ENCODE data around the gene ZSCAN9.

ZSCAN9 gene

GRCh38 chr6:28258877-28259777, 34.1 kb downstream of the ZSCAN9 start, which contains the start of gene NKAPL:
NKAPL (plus strand) TSS chr6:28259297; CDS start chr6:28259372, 75 bp downstream.
- in situ Hi-C loops (cut with MboI; ENCODE audit: low pct_unique_long_range_greater_than_20kb, low sequenced_read_pairs), result no loop called here
- no peak for DNase-seq

DNA sequence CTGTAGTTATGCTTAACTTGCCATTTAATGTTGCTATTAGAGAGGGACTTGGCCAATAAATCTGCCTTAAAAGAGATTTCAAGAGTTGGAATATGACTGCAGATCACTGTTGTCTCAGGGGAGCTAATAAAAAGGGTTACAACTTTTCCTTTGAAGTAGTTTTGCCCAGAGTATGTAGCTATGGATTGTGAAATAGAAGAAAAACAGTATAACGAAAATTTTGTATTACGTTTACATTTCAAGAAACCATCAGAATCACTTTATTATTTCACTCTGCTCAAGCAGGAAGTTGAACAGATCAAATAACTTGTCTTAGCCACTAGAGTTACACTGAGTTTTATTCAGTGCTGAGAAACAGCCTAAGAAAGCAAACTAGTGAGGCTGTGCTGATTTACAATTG, 38.8 kb downstream of the ZSCAN9 start:
- DNase-seq, result no peak
- in situ Hi-C loops (cut with MboI; ENCODE audit: low pct_unique_long_range_greater_than_20kb, low sequenced_read_pairs), result no loop called here

DNA sequence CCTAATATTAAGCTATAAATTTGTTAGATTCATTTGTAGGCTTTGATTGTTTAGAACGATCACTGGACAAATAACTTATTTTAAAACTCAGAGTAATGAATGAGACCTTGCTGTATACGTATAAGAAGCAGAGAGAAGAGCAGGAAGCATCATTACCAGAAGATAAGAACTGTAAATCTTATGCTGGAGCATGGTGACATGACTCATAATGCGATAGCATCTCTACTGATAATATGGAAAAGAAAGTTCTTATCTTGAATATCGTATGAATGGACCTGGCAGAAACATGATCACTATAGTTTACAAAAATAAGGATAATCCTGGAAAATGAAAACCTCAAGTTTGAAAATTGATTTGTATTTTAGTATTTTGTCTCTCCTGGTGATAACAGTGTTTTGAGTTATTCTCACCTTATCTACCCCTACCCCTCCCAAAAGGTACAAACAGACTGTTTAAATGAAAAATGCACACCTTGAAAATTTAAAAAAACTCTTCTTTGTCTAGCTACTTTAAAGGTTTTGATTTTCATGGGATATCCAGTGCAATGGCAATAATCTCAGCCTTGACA, 39.8 kb downstream of the ZSCAN9 start:
- no peak for DNase-seq
- in situ Hi-C loops (cut with MboI; ENCODE audit: low pct_unique_long_range_greater_than_20kb, low sequenced_read_pairs), result no loop called here

DNA sequence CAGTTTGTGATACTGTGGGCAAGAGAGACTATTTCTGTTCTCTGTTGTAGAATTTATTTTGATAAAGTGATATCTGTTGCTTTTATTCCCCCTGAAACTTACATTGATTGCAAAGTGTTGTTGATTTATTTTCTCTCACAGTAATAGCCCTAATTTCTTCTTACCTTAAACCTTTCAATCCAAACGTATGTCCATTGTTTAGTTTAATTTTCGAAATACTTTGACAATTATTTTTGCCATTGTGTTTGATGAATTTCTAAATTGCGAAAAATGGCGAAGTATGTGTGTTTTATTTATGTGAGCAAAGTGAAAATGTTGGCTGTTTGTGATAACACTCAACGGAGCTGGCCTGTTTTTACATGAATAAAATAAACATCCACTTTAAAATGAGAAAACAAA, 41.5 kb downstream of the ZSCAN9 start:
- in situ Hi-C loops (cut with MboI; ENCODE audit: low pct_unique_long_range_greater_than_20kb, low sequenced_read_pairs), result no loop called here
- DNase-seq, result no peak

DNA sequence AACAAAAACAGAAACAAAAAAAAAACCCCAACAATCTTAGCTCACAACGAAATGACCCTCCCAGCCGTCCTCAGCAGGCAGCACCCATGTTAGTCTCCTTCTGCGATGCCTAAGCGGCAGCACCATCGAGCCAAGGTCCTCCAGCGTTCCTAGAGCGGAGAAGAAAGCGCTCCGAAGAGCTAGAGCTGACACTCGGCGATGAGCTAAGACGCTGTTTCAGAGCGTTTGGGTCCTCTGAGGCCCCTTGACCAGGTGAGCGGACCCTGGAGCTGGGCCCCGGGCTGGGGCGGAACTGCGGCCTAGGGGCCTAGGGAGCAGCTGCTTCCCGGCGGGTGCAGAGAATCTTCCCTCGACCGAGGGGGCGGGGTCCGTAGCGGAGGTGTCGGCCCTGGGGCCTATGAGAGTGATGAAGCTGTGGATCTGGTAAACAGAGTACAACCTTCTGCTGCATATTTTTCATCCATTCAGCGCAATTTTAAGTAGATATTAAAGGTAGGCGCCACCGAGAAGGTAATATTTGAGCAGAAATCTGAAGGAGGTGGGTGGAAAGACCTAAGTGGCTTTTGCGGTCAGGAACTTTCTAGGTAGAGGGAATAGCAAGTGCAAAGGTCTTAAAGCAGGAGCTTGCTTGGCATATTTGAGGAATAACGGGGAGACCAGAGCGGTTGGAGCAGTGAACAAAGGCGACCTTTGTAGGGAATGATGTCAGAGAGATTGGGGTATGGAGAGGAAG, 42.1 kb downstream of the ZSCAN9 start, which contains the start of gene ZSCAN26:
Gene ZSCAN26 (plus strand): TSS at position 182 of the 733 bp plus-strand sequence. CDS start 4,777 bp downstream, outside the sequence.
- DNase-seq, result peak; percentile 92
- in situ Hi-C loops (cut with MboI; ENCODE audit: low pct_unique_long_range_greater_than_20kb, low sequenced_read_pairs), result no loop called here

DNA sequence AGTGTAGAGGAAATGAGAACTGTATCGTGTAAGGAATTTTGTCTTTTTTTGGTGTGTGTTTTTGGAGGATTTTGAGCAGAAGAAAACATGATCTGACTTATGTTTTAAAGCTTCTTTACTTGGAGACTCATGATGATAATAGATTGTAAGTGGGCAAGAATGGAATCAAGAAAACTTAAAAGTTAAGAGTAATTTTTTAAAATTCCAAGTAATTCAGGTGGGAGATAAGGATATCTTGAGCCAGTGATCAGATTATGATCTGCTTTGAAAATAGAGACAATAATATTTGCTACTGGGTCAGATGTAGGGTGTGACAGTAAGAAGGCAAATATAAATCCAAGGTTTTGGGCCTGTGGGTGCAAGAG, 42.6 kb downstream of the ZSCAN9 start:
- DNase-seq, result no peak
- in situ Hi-C loops (cut with MboI; ENCODE audit: low pct_unique_long_range_greater_than_20kb, low sequenced_read_pairs), result no loop called here

- in situ Hi-C loops (cut with MboI; ENCODE audit: low pct_unique_long_range_greater_than_20kb, low sequenced_read_pairs), result no loop called here
- DNase-seq, result no peak
Measured at GRCh38 chr6:28269492-28269891, 44.4 kb downstream of the ZSCAN9 start.

DNA sequence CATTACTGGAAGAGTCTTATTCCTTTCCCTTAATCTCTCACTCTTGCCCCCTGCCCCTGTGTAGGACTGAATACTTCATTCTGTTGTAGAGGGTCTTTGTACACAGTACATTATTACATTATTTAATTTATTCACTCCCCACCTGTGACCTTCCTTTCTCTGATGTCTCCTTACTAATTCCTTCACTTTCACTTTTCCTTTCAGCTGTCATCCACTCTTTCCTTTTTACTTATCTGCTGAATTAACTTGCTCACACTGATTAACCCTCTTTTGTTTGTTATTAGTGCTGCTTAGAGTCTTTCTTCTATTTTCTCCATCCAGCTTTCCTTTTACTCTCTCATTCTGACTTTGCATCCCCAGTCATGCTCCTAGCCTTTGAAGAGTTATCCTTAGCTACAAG, 49.8 kb downstream of the ZSCAN9 start:
- no peak for DNase-seq
- in situ Hi-C loops (cut with MboI; ENCODE audit: low pct_unique_long_range_greater_than_20kb, low sequenced_read_pairs), result no loop called here

GRCh38 chr6:28277746-28278145, 52.7 kb downstream of the ZSCAN9 start:
- in situ Hi-C loops (cut with MboI; ENCODE audit: low pct_unique_long_range_greater_than_20kb, low sequenced_read_pairs), result no loop called here
- DNase-seq, result no peak

- in situ Hi-C loops (cut with MboI; ENCODE audit: low pct_unique_long_range_greater_than_20kb, low sequenced_read_pairs), result no loop called here
- no peak for DNase-seq
Measured at GRCh38 chr6:28280595-28281287, 55.7 kb downstream of the ZSCAN9 start.

DNA sequence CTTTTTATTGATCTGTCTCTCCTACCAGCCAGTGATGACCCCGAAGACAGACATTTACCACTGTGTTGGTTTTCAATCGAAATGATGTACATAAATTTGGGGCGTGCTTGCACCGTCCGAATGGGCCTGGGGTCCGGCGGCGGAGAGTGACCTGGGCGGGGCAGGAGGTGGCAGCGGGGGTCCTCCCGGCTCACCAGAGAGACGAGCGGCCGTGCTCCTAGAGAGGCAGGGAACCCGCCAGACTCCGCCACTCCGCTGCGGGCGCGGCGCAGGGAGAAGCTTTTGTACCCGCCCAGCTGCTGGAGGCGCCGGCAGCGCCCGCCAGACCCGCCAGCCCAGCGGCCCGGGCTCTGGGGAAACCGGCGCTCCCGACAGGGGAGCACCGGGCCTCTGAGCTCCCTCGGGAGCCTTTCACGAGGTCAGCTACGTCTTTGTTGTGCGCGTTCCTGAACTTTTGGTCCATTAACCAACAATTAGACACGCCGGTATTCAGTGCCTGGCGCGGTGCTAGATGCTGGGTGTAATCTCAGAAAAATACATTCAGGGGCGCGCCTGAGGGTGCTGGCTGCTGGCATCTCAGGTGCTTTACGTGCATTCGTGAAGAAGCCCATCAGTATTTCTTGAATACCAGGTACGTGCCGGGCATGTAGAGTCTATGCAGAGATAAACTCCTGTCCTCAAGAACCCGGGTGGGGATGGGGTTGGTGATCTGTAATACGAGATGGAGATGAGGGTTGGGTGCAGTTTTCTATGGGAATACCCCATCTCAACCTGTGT, 56.4 kb downstream of the ZSCAN9 start, which contains the start of gene PGBD1:
Gene PGBD1 (plus strand): TSS at position 285 of the 777 bp plus-strand sequence. CDS start 2,242 bp downstream, outside the sequence.
- DNase-seq, result peak; percentile 85
- in situ Hi-C loops (cut with MboI; ENCODE audit: low pct_unique_long_range_greater_than_20kb, low sequenced_read_pairs), result no loop called here

- in situ Hi-C loops (cut with MboI; ENCODE audit: low pct_unique_long_range_greater_than_20kb, low sequenced_read_pairs), result no loop called here
- no peak for DNase-seq
Measured at GRCh38 chr6:28282926-28283325, 57.9 kb downstream of the ZSCAN9 start.

All from KBM-7 (cell line).